Activated CD4-positive, CD25-positive, alpha-beta regulatory T cell treated with anti-CD3 and anti-CD28 coated beads, Interleukin-2, amount 50 U/mL, for 24 hours (primary cell): ENCODE data around the gene DPYD.
A peak's percentile ranks its signal among the peaks of the same experiment; 100 is the strongest.

ENCODE experiments used
- ATAC-seq, 2 donors: fragments of 150-1000 bp; cut with Tn5 transposase; one replicate each; pipeline ENCODE4 v1.10.0; 2021; ENCODE audit warnings: mild to moderate bottlenecking in 1 of 2, moderate library complexity in 1 of 2

Gene DPYD

GRCh38 chr1:97920832-97921571, at the start of gene DPYD:
Gene DPYD (minus strand): TSS chr1:97921034. CDS start chr1:97920922, 112 bp downstream.
- ATAC-seq: peak; percentile 83 to 87

- ATAC-seq: no peak
These were observed 39.6 kb upstream of the DPYD start for GRCh38 chr1:97960470-97960869.

DNA sequence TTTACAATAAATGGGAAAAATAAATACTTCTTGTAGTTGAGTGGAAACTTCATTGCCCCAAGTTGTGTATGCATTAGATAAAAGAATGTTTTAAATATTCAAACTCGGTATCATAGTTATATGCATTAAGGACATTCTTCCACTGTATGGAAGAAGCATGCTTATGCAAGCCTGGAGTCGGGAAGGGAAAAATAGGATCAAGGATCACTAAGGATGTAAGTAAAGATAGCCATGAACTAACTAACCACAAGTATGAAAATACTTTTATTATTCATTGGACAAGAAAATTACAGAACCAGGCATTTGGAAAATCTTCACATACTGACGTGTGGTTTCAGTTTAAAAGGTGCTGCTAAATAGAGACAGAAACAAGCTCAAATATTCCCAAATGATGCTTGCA, 26.9 kb upstream of the DPYD start:
- ATAC-seq: no peak

DNA sequence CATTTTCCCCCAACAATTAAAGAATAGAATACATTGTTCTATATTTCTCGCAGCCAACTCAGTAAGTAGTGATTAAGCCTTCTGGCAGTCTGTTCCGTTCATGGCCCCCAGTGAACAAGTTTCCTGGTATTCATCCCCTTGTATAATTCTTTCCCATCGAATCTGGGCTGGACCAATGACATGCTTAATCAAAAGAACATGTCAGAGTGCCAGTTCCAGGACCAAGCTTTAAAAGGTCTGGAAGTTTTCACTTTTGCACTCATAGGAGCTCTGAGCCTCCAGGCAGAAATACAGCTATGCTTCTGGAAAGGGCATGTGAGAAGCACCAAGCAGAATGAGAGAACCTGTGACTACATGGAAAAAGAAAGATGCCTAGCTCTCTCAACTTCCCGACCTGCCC, 22.5 kb upstream of the DPYD start:
- no peak for ATAC-seq

GRCh38 chr1:97942161-97943123, 21.6 kb upstream of the DPYD start:
- ATAC-seq: peak; percentile 41 to 56

GRCh38 chr1:97938285-97938642, 17.4 kb upstream of the DPYD start:
- no peak for ATAC-seq

- ATAC-seq: no peak
These were observed 16.1 kb upstream of the DPYD start for GRCh38 chr1:97936976-97937375.

DNA sequence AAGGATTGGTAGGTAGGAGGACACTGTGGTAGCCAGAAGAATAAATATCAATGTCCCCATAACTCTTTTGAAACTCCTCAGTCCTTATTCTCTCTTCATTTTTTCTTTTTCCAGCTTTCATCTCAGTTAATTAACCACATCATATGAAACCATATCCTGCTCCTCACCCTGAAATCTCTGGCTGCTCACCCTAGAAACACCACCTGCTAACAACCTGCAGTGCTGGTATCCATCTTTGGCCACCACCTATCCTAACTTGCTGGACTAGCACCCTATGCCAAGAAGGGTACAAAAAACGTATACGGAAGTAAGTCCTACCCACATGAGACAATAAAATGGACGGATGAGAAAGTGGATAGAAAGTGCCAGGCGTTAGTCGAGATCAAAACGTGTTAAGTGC, 13.7 kb upstream of the DPYD start:
- ATAC-seq: no peak

- ATAC-seq: no peak
These were observed 9.3 kb upstream of the DPYD start for GRCh38 chr1:97929874-97930851.

DNA sequence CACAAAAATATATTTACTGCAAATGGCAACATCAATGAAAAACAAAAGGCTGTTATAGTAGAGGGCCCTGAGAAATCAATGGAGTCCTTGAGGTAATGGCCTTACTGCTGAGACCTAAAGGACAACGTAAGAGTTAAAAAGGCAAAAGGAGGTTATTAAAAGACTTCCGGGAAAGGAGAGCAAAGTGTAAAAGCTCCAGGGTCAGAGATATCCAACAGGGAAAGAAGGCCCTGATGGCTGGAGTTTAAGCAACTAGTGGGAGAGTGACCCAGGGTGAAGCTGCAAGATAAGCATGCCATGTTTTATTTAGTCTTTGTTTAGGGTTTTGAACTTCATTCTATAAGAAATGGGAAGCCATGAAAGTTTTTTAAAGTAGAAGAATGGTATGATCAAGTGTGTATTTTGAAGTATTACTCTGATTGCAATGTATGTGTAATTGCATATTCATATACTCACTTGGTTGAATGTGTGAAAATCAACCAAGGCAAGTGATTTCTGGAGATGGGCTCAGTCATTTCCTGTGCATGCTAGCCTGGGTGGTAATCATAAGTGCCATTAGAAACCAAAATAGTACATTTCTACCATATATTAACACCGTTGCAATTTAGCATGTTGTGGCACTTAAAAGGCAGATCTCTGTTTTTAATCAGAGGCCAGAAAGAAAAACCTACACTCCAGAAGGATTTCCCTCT, 5.3 kb upstream of the DPYD start:
- ATAC-seq: peak; percentile 7 to 50

DNA sequence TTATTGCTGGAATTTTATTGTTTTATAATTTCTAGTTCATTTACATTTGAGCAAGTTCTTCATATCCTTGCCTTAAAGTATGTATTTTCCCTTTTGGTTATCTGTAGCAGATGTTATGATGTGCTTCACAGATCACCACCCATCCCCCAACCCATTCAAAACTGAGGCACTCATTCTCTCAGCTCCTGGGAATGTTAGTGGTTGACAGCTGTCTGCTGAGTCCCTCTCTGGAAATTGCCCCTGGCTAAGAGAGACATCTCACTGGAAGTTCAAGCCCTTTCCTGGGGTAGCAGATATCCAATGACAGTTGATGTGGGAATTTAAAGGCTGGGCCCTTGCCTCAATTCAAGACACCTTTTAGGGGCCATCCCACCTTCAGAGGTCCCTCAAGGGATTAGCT, 4.3 kb upstream of the DPYD start:
- ATAC-seq: no peak

DNA sequence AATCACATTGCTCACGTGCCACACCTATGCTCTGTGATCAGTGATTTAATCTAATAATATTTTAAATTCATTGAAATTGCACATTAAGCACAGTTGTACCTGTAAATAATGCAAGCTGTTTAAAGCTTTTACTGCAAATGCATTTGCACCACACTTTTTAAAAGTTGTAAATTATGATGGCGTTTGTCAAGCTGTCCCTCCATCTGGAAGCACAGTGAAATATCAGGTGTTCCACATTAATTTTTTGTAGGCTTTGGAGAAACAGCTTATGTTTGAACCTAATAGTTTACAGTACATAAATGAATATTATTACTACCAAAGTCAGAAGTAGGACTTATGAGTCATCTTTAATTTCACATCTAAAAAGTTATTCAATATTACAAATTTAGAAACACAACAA, 3.0 kb upstream of the DPYD start:
- ATAC-seq: no peak

DNA sequence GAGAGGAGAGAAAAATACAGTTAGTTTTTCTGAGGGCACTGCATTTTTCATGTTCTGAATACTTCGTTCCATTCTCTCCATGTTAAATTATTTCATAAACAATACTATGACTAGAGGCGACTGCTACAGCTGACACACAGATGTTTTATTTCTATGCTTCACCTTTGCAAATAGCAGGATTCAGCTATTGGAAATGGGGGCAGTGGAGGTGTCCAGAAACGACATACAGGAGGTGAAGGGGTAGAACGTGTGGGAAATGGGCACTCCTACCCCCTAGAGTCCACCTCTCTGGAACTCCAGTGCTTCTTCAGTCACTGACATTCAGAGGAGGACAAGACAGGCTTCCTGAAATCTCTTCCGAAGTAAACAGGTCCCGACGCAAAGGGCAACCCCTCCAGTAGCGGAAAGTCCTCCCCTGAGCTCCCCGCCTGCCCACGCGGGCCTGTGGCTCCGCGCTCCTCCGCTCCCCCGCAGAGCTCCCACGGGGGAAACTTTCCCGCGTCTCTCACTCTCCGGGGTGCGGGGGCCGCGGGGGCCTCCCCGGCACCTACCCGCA, 480 bp downstream of the DPYD start:
- peak in 1 of 2 donors; percentile 26 for ATAC-seq

DNA sequence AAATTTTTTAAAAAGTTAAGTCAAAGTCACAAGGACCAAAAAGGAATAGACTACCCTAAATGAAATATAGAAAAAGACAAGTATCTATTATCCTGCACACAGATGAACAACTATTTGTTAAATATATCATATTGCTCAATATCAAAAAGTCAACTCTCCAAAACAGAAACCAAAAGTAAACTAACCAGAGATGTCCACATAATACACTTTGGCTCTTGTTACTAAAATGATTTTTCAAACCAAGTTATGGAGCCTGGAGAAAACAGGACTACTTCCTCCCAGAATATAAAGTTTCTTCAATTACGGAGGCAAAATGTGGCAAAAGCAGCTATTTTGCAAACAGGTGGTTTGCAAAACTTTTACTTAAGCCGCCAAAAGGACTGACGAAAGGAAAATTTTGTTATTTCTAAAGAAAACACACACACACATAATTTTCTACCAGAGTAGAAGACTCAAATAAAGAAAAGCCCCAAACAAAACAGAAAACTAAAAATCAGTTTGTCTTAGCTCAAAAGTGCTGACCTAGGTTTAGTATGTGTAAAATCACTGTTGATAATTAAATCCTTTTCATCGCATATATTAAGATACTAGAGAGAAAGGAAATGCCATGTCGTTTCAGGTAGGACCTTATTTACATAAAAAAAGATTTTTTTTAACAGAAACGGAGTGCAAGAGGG, 1.1 kb downstream of the DPYD start:
- ATAC-seq: no peak

GRCh38 chr1:97918961-97919360, 1.9 kb downstream of the DPYD start:
- ATAC-seq: no peak

GRCh38 chr1:97913506-97914139, 7.2 kb downstream of the DPYD start:
- no peak for ATAC-seq

- ATAC-seq: no peak
These were observed 9.3 kb downstream of the DPYD start for GRCh38 chr1:97911266-97912215.

DNA sequence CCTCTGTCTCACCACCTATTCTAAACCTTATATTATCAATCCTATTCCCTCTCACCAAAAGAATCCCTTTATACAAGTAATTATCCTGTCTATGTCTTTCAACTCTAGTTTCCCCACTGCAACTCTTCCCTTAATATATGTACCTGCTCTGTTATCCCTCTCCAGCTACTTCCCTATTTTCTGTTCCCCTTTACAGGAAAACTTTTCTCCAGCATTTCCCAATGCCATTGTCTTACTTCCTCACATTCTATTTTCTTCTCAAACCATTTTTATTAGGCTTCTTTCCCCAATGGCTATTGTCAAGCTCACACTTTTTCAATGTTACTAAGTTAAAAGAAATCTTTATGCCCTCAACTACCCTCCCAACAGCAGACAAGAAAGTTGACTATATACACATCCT, 11.6 kb downstream of the DPYD start:
- no peak for ATAC-seq

DNA sequence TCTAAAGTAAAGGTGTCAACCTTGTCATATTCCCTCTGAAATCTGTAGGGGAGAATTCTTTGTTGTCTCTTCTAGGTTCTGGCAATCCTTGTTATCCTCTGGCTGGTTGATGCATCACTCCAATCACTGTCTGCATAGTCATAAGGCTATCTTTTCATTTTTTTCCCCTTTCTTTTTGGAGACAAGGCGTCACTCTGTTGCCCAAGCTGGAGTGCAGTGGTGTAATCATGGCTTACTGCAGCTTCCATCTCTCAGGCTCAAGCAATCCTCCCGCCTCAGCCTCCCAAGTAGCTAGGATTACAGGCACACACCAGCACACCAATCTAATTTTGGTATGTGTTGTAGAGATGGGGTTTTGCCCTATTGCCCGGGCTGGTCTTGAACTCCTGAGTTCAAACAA, 12.9 kb downstream of the DPYD start:
- no peak for ATAC-seq
